B cell (primary cell): ENCODE results near the gene GYS2. TPM values are rescaled to one million over a fixed set of nuclear protein-coding genes. Genes with fewer than 3 reads are reported as not detected.

ENCODE experiments used
- ATAC-seq: fragments of 200-7000 bp; cut with Tn5 transposase; one replicate; pipeline ENCODE4 v1.10.0; 2021; ENCODE audit warnings: low read depth, mild to moderate bottlenecking, moderate number of reproducible peaks, moderate library complexity
- CTCF ChIA-PET: fragments of 350-600 bp; sonication (Branson Sonifier 250); formaldehyde crosslinking; loops from one replicate; lab custom pipeline; 2021; ENCODE audit warnings: antibody characterized with exemption, inconsistent platforms; lab: Charles Lee
- POLR2A ChIA-PET: fragments of 350-600 bp; sonication (Branson Sonifier 250); formaldehyde crosslinking; loops from one replicate; lab custom pipeline; 2021; ENCODE audit warnings: antibody characterized with exemption; lab: Charles Lee
- DNase-seq: peaks from one replicate; pipeline ENCODE4 v3.0.0; 2013
- H2AFZ ChIP-seq: 2 replicates; pipeline ENCODE4 v1.6.1; 2012; ENCODE audit warnings: mild to moderate bottlenecking, low read depth, low read length; ENCODE audit not compliant: insufficient read depth, poor library complexity, severe bottlenecking
- H3K27ac ChIP-seq, 2 donors: 1 replicate in 1 of 2; 2 replicates in 1 of 2; pipeline ENCODE4 v1.5.1; 2012 to 2013; ENCODE audit warnings: low read length in 2 of 2, mild to moderate bottlenecking in 2 of 2, moderate library complexity in 1 of 2
- H3K27me3 ChIP-seq, 4 experiments: fragments of 200-600 bp in 1 of 4; sonication (generic) in 1 of 4; replicated peaks in 1 of 4; 1 replicate in 2 of 4; 2 replicates in 2 of 4; pipeline versions ENCODE4 v1.6.1 to v1.7.0; 2013 to 2016; ENCODE audit warnings: low read length in 3 of 4, mild to moderate bottlenecking in 2 of 4, mixed read lengths in 1 of 4, moderate library complexity in 1 of 4; ENCODE audit not compliant: insufficient read depth in 4 of 4, control insufficient read depth in 3 of 4; ENCODE audit errors: control extremely low read depth in 1 of 4
- H3K36me3 ChIP-seq, 2 experiments: replicated peaks in 1 of 2; 1 replicate in 1 of 2; 2 replicates in 1 of 2; pipeline versions ENCODE4 v1.6.1 to v1.7.1; 2013; ENCODE audit warnings: low read length in 1 of 2; ENCODE audit not compliant: insufficient read depth in 2 of 2, control insufficient read depth in 1 of 2; ENCODE audit errors: control extremely low read depth in 1 of 2, extremely low read depth in 1 of 2
- H3K4me1 ChIP-seq, 2 donors: fragments of 200-600 bp in 1 of 2; sonication (generic) in 1 of 2; 1 replicate in 1 of 2; 2 replicates in 1 of 2; pipeline versions ENCODE4 v1.5.1 to v1.6.1; 2013 to 2017; ENCODE audit warnings: low read length in 2 of 2; ENCODE audit not compliant: control insufficient read depth in 2 of 2, insufficient read depth in 2 of 2
- H3K4me2 ChIP-seq: replicated peaks from 2 replicates; pipeline ENCODE3; 2012; ENCODE audit warnings: mild to moderate bottlenecking, low read depth, low read length; ENCODE audit not compliant: poor library complexity, severe bottlenecking
- H3K4me3 ChIP-seq, 5 experiments: fragments of 200-600 bp in 1 of 5; sonication (generic) in 1 of 5; 1 replicate in 3 of 5; 2 replicates in 2 of 5; pipeline versions ENCODE4 v1.5.1 to v1.7.0; 2011 to 2016; ENCODE audit warnings: low read length in 4 of 5, mild to moderate bottlenecking in 4 of 5, low read depth in 2 of 5, control low read depth in 1 of 5, moderate library complexity in 1 of 5; ENCODE audit not compliant: insufficient read depth in 1 of 5; ENCODE audit errors: control extremely low read depth in 1 of 5, extremely low read depth in 1 of 5
- H3K79me2 ChIP-seq: fragments of 200-600 bp; sonication (generic); one replicate; pipeline ENCODE4 v1.6.0; 2016; ENCODE audit warnings: low read length; ENCODE audit not compliant: control insufficient read depth, insufficient read depth
- H3K9ac ChIP-seq: fragments of 200-600 bp; sonication (generic); 2 replicates; pipeline ENCODE4 v1.6.1; 2017; ENCODE audit warnings: mild to moderate bottlenecking, low read length, moderate library complexity
- H3K9me3 ChIP-seq, 3 donors: one replicate each; pipeline versions ENCODE4 v1.6.1 to v1.7.1; 2013; ENCODE audit warnings: low read length in 2 of 3; ENCODE audit not compliant: control insufficient read depth in 2 of 3, insufficient read depth in 1 of 3; ENCODE audit errors: control extremely low read depth in 1 of 3
- H4K20me1 ChIP-seq: 2 replicates; pipeline ENCODE4 v1.6.0; 2012; ENCODE audit warnings: mild to moderate bottlenecking, low read length; ENCODE audit not compliant: insufficient read depth, control insufficient read depth, poor library complexity, severe bottlenecking
- H3K27ac Mint-ChIP-seq: one replicate; pipeline ENCODE4 v1.8.0; 2021; ENCODE audit warnings: mixed read lengths
- H3K27me3 Mint-ChIP-seq: one replicate; pipeline ENCODE4 v1.8.0; 2021; ENCODE audit warnings: mixed read lengths
- H3K4me1 Mint-ChIP-seq: one replicate; pipeline ENCODE4 v1.8.0; 2021; ENCODE audit warnings: mixed read lengths
- H3K4me3 Mint-ChIP-seq: one replicate; pipeline ENCODE4 v1.8.0; 2021; ENCODE audit warnings: mixed read lengths
- H3K9me3 Mint-ChIP-seq: one replicate; pipeline ENCODE4 v1.8.0; 2022; ENCODE audit warnings: mixed read lengths; ENCODE audit not compliant: insufficient read depth
- EZH2 ChIP-seq: IDR thresholded peaks from 2 replicates; pipeline ENCODE4 v1.6.1; 2012; ENCODE audit warnings: borderline replicate concordance, low read depth, mild to moderate bottlenecking, moderate library complexity, low read length; ENCODE audit not compliant: insufficient read depth, poor library complexity, severe bottlenecking
- WGBS: methylation state at CpG from one replicate; pipeline ENCODE4 v1.1.5; 2013; ENCODE audit warnings: missing lambda C conversion rate; ENCODE audit not compliant: insufficient coverage; 5-methylcytosine and 5-hydroxymethylcytosine counted together
- intact Hi-C: fragments of 100-400 bp; cut with micrococcal nuclease; formaldehyde crosslinking; loops from one replicate; pipeline ENCODE4 v1.10.0; 2022
- polyA minus RNA-seq: library from RNA; depleted of rRNA, polyadenylated mRNA; stranded (reverse); fragments of >200 nt; gene quantifications from 2 replicates; pipeline ENCODE4 v1.2.3, GENCODE V29; 2012
- polyA plus RNA-seq: library from polyadenylated mRNA; depleted of rRNA; stranded (reverse); fragments of >200 nt; gene quantifications from 2 replicates; pipeline ENCODE4 v1.2.3, GENCODE V29; 2012
- total RNA-seq, 2 donors: library from RNA; stranded (reverse); fragments of 120-200 nt in 1 of 2; gene quantifications; 1 replicate in 1 of 2; 2 replicates in 1 of 2; pipeline versions ENCODE4 v1.2.3 to v1.2.4, GENCODE V29; 2013 to 2022
- TF ChIP-seq, protein P1 (sequence below): fragments of 200-600 bp; IDR thresholded peaks from one replicate; pipeline ENCODE4 v1.8.0; 2022; ENCODE audit warnings: antibody characterized with exemption, mild to moderate bottlenecking

GYS2 gene
- total RNA-seq (0.10 TPM in 1 of 2 replicates, not detected in the other), polyA plus RNA-seq (not detected in 2 replicates), polyA minus RNA-seq (not detected in 2 replicates)
- total RNA-seq (2013) = not detected

DNA sequence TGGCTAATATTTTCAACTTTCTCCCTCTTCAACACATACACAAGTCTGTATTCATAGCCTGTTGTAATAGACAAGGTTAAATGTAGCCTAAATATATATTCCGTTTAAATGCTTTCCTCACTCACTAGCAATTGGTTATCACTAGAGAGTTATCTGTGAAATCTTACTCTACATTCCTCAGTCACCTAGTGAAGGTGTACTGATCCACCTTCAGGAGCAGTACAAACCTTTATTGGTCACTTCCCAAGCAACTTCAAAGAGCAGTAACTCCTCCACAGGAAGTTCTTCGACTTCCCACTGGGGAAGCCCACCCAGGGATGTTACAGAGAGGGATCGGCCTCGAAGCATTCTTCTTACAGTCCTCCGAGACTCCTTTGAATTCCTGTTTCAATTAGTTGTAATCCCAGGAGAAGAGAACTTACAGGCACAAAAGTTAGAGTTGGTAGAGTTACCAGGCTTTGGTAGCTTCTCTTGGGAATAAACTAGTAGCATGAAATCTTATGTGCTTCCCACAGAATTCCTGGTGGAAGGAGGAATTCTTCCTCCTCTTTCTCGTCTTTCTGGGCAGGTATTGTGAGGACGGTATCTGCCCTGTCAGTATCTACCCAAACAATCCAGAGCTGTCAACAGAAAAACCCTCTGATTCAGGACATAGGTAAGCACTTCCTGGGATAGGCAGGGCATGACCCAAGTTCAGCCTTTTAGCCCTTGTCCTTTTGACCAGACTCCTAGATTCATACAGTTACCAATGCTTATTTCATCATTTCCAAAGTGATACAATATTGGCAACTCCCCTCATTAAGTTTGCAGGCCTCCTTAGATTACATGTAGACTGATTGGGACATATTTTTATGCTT is at the start of gene GYS2:
Gene GYS2 (minus strand): TSS at position 603 of the 857 bp plus-strand sequence. CDS start 255 bp downstream, at position 348.
- Histone ChIP-seq H3K9ac (no peak within 1 kb of the TSS), H3K79me2 (no peaks in the 10 kb centered on the region), H3K4me1 (peaks cover under 1% of the 10 kb centered on the region in 2 donors), H3K27me3 (peaks cover 0 to 2% (median 0%) of the 10 kb centered on the region in 4 experiments), H3K9me3 (no peaks in the 10 kb centered on the region), H3K4me2 (no peak within 1 kb of the TSS), H3K27ac (no peak within 1 kb of the TSS), H3K36me3 (no peaks in the 10 kb centered on the region), H2AFZ (no peak within 1 kb of the TSS), H3K4me3 (no peak within 1 kb of the TSS), H4K20me1 (no peaks in the 10 kb centered on the region)
- H3K27me3 Mint-ChIP-seq = no peaks in the 10 kb centered on the region
- 100% methylated on average over 1 of the region's 7 CpGs for WGBS
- POLR2A ChIA-PET = no interaction called here
- no peak within 1 kb of the TSS for H3K27ac Mint-ChIP-seq
- no peak for DNase-seq
- intact Hi-C loops = no loop called here
- CTCF ChIA-PET = interaction anchor here (1.4 kb wide), 1 partner anchor 76 kb away, joined by 5 read pairs; no protein-coding TSS in a partner anchor
- ATAC-seq = no peak
- H3K4me1 Mint-ChIP-seq = peaks cover 5% of the 10 kb centered on the region
- H3K4me3 Mint-ChIP-seq = no peak within 1 kb of the TSS
- H3K9me3 Mint-ChIP-seq = no peaks in the 10 kb centered on the region
- no peak for TF ChIP-seq EZH2
- TF ChIP-seq, protein P1, sequence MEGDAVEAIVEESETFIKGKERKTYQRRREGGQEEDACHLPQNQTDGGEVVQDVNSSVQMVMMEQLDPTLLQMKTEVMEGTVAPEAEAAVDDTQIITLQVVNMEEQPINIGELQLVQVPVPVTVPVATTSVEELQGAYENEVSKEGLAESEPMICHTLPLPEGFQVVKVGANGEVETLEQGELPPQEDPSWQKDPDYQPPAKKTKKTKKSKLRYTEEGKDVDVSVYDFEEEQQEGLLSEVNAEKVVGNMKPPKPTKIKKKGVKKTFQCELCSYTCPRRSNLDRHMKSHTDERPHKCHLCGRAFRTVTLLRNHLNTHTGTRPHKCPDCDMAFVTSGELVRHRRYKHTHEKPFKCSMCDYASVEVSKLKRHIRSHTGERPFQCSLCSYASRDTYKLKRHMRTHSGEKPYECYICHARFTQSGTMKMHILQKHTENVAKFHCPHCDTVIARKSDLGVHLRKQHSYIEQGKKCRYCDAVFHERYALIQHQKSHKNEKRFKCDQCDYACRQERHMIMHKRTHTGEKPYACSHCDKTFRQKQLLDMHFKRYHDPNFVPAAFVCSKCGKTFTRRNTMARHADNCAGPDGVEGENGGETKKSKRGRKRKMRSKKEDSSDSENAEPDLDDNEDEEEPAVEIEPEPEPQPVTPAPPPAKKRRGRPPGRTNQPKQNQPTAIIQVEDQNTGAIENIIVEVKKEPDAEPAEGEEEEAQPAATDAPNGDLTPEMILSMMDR = no peak

DNA sequence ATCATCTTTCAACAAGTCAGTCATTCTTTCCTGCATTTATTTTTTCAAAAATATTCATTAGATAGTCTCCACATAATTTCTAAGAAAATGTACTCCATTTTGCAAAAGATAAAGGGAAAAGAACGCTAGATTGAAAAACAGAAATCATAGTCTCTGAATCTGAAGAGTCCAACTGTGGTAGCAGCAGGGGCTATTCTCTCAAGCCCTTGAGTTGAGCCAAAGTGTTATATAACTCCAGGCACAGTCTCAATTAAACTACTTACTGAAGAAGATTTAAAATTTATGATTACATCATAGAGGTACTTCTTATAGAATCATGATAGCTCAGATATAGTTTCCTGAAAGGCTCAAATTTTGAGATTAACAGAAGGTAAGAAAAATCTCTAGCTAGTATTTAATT is 47.2 kb upstream of the GYS2 start:
- Mint-ChIP-seq H3K4me1 (peaks cover 17% of the 10 kb centered on the region), H3K9me3 (no peaks in the 10 kb centered on the region), H3K27ac (no peak overlapping the region), H3K27me3 (no peaks in the 10 kb centered on the region), H3K4me3 (no peak overlapping the region)
- POLR2A ChIA-PET = no interaction called here
- H3K9ac ChIP-seq = no peak overlapping the region
- no peak overlapping the region for H3K4me2 ChIP-seq
- no peak overlapping the region for H3K27ac ChIP-seq
- ATAC-seq (no peak), DNase-seq (no peak)
- intact Hi-C loops = no loop called here
- H3K4me1 ChIP-seq = peaks cover 4 to 13% of the 10 kb centered on the region in 2 donors
- CTCF ChIA-PET = no interaction called here
- H3K27me3 ChIP-seq = no peaks in the 10 kb centered on the region
- H3K9me3 ChIP-seq = no peaks in the 10 kb centered on the region
- peaks cover 17 to 39% of the 10 kb centered on the region in 2 experiments for H3K36me3 ChIP-seq
- peaks cover 28% of the 10 kb centered on the region for H3K79me2 ChIP-seq
- H3K4me3 ChIP-seq = no peak overlapping the region
- no CpG with 5 or more reads among the region's 1 CpG for WGBS
- H4K20me1 ChIP-seq = peaks cover 5% of the 10 kb centered on the region
- no peak overlapping the region for H2AFZ ChIP-seq
- TF ChIP-seq, protein P1 = no peak
- no peak for TF ChIP-seq EZH2
